K562 (cell line): ENCODE data around the gene CEACAM20. TPM values are rescaled to one million over a fixed set of nuclear protein-coding genes. Genes with fewer than 3 reads are reported as not detected.

Experiments
- ATAC-seq: fragments of 200-7000 bp; cut with Tn5 transposase; 3 replicates; pipeline ENCODE4 v1.9.1; 2020; ENCODE audit warnings: moderate library complexity
- Bru-seq: library from RNA; stranded (reverse); fragments of 400-500 nt; gene quantifications from one replicate; lab custom pipeline; 2021; lab: Mats Ljungman, UMichigan
- BruChase-seq, 2 experiments: library from RNA; stranded (reverse); fragments of 400-500 nt; gene quantifications; one replicate each; lab custom pipeline; 2021; lab: Mats Ljungman, UMichigan
- BruUV-seq: library from RNA; stranded (reverse); fragments of 400-500 nt; replicated peaks from 2 replicates; lab custom pipeline; 2021; lab: Mats Ljungman, UMichigan
- CTCF ChIA-PET: fragments of 300-600 bp; formaldehyde crosslinking; extraction: SDS; loops from one replicate; lab custom pipeline; 2021; ENCODE audit warnings: low intra/inter-chr PET ratio; lab: Yijun Ruan, JAX
- POLR2A ChIA-PET: fragments of 300-600, 350-650 bp; sonication (Branson Sonifier 250); formaldehyde crosslinking; extraction: SDS; loops from one replicate; lab custom pipeline; 2021; ENCODE audit warnings: antibody characterized with exemption, inconsistent platforms; lab: Yijun Ruan, JAX
- DNase-seq, 4 experiments: peaks; one replicate each; pipeline versions ENCODE4 v3.0.0 to v3.0.0-alpha.2; 2011 to 2018; ENCODE audit warnings: low spot score in 3 of 4, mixed read lengths in 3 of 4; ENCODE audit errors: extremely low read depth in 1 of 4
- FAIRE-seq: peaks from 2 replicates; lab custom pipeline; 2011; peaks lifted over from hg19 to GRCh38; lab: Jason Lieb, UNC
- H2AFZ ChIP-seq: 2 replicates; pipeline ENCODE4 v1.6.0; 2011; ENCODE audit warnings: low read depth, low read length, control low read depth, inconsistent platforms
- H3K27ac ChIP-seq: fragments of 200-600 bp; 3 replicates; pipeline ENCODE4 v1.8.0; 2011; ENCODE audit warnings: low read depth, mild to moderate bottlenecking, control low read depth, inconsistent platforms, low read length, moderate library complexity, mixed read lengths; ENCODE audit errors: extremely low read depth
- H3K27me3 ChIP-seq, 2 experiments: fragments of 300-600 bp in 1 of 2; 2 replicates in 1 of 2; 3 replicates in 1 of 2; pipeline versions ENCODE4 v1.6.0 to v1.8.0; 2011; ENCODE audit warnings: inconsistent platforms in 2 of 2, low read length in 2 of 2, mild to moderate bottlenecking in 1 of 2, mixed read lengths in 1 of 2, moderate library complexity in 1 of 2; ENCODE audit not compliant: control insufficient read depth in 2 of 2, insufficient read depth in 2 of 2
- H3K36me3 ChIP-seq: fragments of 300-600 bp; 3 replicates; pipeline ENCODE4 v1.8.0; 2011; ENCODE audit warnings: mild to moderate bottlenecking, low read length, inconsistent platforms; ENCODE audit not compliant: control insufficient read depth, insufficient read depth
- H3K4me1 ChIP-seq, 2 experiments: fragments of 200-600 bp in 1 of 2; replicated peaks in 1 of 2; 2 replicates in 1 of 2; 3 replicates in 1 of 2; pipeline versions ENCODE4 v1.5.1 to v1.8.0; 2011; ENCODE audit warnings: inconsistent platforms in 2 of 2, low read length in 2 of 2, mild to moderate bottlenecking in 1 of 2, mixed read lengths in 1 of 2, moderate library complexity in 1 of 2; ENCODE audit not compliant: control insufficient read depth in 2 of 2, insufficient read depth in 2 of 2
- H3K4me2 ChIP-seq: 2 replicates; pipeline ENCODE4 v1.6.1; 2011; ENCODE audit warnings: low read length, control low read depth, inconsistent platforms, mixed read lengths; ENCODE audit not compliant: insufficient read depth
- H3K4me3 ChIP-seq: fragments of 200-600 bp; sonication (generic), shearing (Covaris generic); 2 replicates; pipeline ENCODE4 v1.5.1; 2016; ENCODE audit warnings: control low read depth, inconsistent platforms
- H3K79me2 ChIP-seq: fragments of 200-600 bp; 3 replicates; pipeline ENCODE4 v1.8.0; 2011; ENCODE audit warnings: low read length, inconsistent platforms; ENCODE audit not compliant: control insufficient read depth, insufficient read depth
- H3K9ac ChIP-seq, 2 experiments: 2 replicates each; pipeline versions ENCODE4 v1.6.0 to v1.6.1; 2011; ENCODE audit warnings: low read depth in 2 of 2, low read length in 2 of 2, control low read depth in 1 of 2, inconsistent platforms in 1 of 2, mild to moderate bottlenecking in 1 of 2, mixed read lengths in 1 of 2; ENCODE audit not compliant: insufficient read depth in 1 of 2
- H3K9me1 ChIP-seq: one replicate; pipeline ENCODE4 v1.6.0; 2011; ENCODE audit warnings: inconsistent platforms, mild to moderate bottlenecking, low read length, moderate library complexity; ENCODE audit not compliant: control insufficient read depth, insufficient read depth
- H3K9me3 ChIP-seq: replicated peaks from 2 replicates; pipeline ENCODE4 v1.5.1; 2011; ENCODE audit warnings: low read depth, low read length, inconsistent platforms; ENCODE audit not compliant: control insufficient read depth, insufficient read depth
- H4K20me1 ChIP-seq: replicated peaks from 2 replicates; pipeline ENCODE4 v1.6.1; 2011; ENCODE audit warnings: low read length, inconsistent platforms, mixed read lengths; ENCODE audit not compliant: control insufficient read depth, insufficient read depth
- CTBP1 ChIP-seq: fragments of 450-650 bp; IDR thresholded peaks from 2 replicates; pipeline ENCODE4 v1.6.1; 2016; ENCODE audit warnings: borderline replicate concordance
- CTCF ChIP-seq, 3 experiments: IDR thresholded peaks in 2 of 3; conservative IDR thresholded peaks in 1 of 3; 2 replicates each; pipeline ENCODE4 v1.5.1; 2011 to 2012; ENCODE audit warnings: low read length in 3 of 3, mild to moderate bottlenecking in 3 of 3, control low read depth in 2 of 3, improper control_type of control experiment in 1 of 3, inconsistent platforms in 1 of 3, low read depth in 1 of 3, mixed read lengths in 1 of 3, moderate library complexity in 1 of 3; ENCODE audit not compliant: insufficient read depth in 2 of 3
- WGBS: fragments of 100-300 bp; shearing (Covaris generic); methylation state at CpG from one replicate; pipeline ENCODE4 v1.1.6; 2016; ENCODE audit warnings: low coverage, mixed read lengths; ENCODE audit not compliant: insufficient coverage; ENCODE audit errors: missing lambda C conversion rate; 5-methylcytosine and 5-hydroxymethylcytosine counted together
- in situ Hi-C: fragments of 300-500 bp; cut with MboI; formaldehyde crosslinking; loops from 4 replicates; pipeline ENCODE4 v1.15.0; 2018; ENCODE audit warnings: inconsistent platforms, mixed read lengths
- intact Hi-C: fragments of 100-400 bp; cut with micrococcal nuclease; formaldehyde crosslinking; loops from 2 replicates; pipeline ENCODE4 v1.14.2; 2022
- long read RNA-seq, 3 experiments: library from polyadenylated mRNA in 2 of 3; library from RNA in 1 of 3; unstranded in 2 of 3; stranded (forward) in 1 of 3; transcript quantifications; one replicate each; pipeline ENCODE4 v2.0.0, GENCODE V29; 2019 to 2022
- polyA minus RNA-seq, 3 experiments: library from RNA; depleted of rRNA, polyadenylated mRNA; stranded (reverse); fragments of >200 nt; gene quantifications; 2 replicates each; pipeline ENCODE4 v1.2.3, GENCODE V29; 2011
- polyA plus RNA-seq, 8 experiments: library from polyadenylated mRNA; depleted of rRNA in 4 of 8; stranded (reverse) in 5 of 8; unstranded in 3 of 8; fragments of >200 nt; fragmentation: Nextera tagmentation in 2 of 8; fragmentation: Illumina TruSeq in 1 of 8; extraction: Ambion mirVana in 2 of 8; extraction: Trizol in 1 of 8; gene quantifications; 2 replicates each; pipeline versions ENCODE4 v1.2.1 to v1.2.3, GENCODE V29; 2011 to 2014; ENCODE audit warnings: inconsistent platforms in 1 of 8, missing spikeins in 1 of 8
- total RNA-seq, 7 experiments: library from RNA; depleted of rRNA in 6 of 7; stranded (reverse); fragments of >200 nt in 6 of 7; fragmentation: Illumina TruSeq in 2 of 7; extraction: Trizol in 2 of 7; gene quantifications; 2 replicates each; pipeline versions ENCODE4 v1.2.1 to v1.2.3, GENCODE V29; 2011 to 2021; ENCODE audit warnings: low replicate concordance in 1 of 7

CEACAM20 gene
- total RNA-seq (2011; cell fraction: chromatin; rRNA removed; ENCODE audit: low replicate concordance) = not detected in 2 replicates
- not detected in 2 replicates for total RNA-seq (2011; cell fraction: nucleolus; rRNA removed)
- total RNA-seq (2011; cell fraction: nucleoplasm; rRNA removed) = not detected in 2 replicates
- total RNA-seq (2014; rRNA removed) (not detected in 2 replicates), total RNA-seq (2014; rRNA removed; fragmentation: Illumina TruSeq; extraction: Trizol) (not detected in 2 replicates), total RNA-seq (2015; rRNA removed; fragmentation: Illumina TruSeq; extraction: Trizol) (not detected in 2 replicates), total RNA-seq (2021) (not detected in 2 replicates), polyA plus RNA-seq (2011; rRNA removed) (not detected in 2 replicates), polyA plus RNA-seq (2014; fragmentation: Illumina TruSeq; extraction: Trizol) (not detected in 2 replicates), polyA plus RNA-seq (2014; fragmentation: Nextera tagmentation; extraction: Ambion mirVana) (not detected), polyA plus RNA-seq (2014; rRNA removed) (not detected in 2 replicates), polyA minus RNA-seq (2011; rRNA and poly(A)+ RNA removed) (not detected in 2 replicates), Bru-seq, nascent RNA (percentile 4 among the genes with signal in this experiment), BruChase-seq, experiment 1, labeled RNA remaining after a 2-hour chase (percentile 11 among the genes with signal in this experiment), BruChase-seq, experiment 2, labeled RNA remaining after a 6-hour chase (percentile 7 among the genes with signal in this experiment)
- not detected in 2 replicates for polyA plus RNA-seq (2011; cell fraction: cytosol; rRNA removed)
- polyA plus RNA-seq (2011; cell fraction: nucleus; rRNA removed) = 0.07 TPM in 1 of 2 replicates, not detected in the other
- not detected in 2 replicates for polyA plus RNA-seq (2012)
- polyA minus RNA-seq (2011; cell fraction: cytosol; rRNA and poly(A)+ RNA removed) = not detected in 2 replicates
- polyA minus RNA-seq (2011; cell fraction: nucleus; rRNA and poly(A)+ RNA removed) = not detected in 2 replicates
- long read RNA-seq, experiment 1 = 0 reads
- long read RNA-seq, experiment 2 = 0 reads
- long read RNA-seq, experiment 3 = 0 reads

- ChIA-PET POLR2A (interaction anchor here (1.3 kb wide), 2 partner anchors 10 to 19 kb away, joined by 4 to 5 read pairs; no protein-coding TSS in a partner anchor), CTCF (no interaction called here)
- no peak within 1 kb of the TSS for H3K4me2 ChIP-seq
- DNase-seq = no peak
- no peaks in the 10 kb centered on the region for H3K4me1 ChIP-seq
- no peaks in the 10 kb centered on the region for H3K79me2 ChIP-seq
- no TSS peak for BruUV-seq
- in situ Hi-C loops = no loop called here
- intact Hi-C loops = no loop called here
- WGBS = under 1% methylated on average over 9 of the region's 9 CpGs
- peaks cover 26 to 52% of the 10 kb centered on the region in 2 experiments; a peak in 4 of 5 replicates for H3K27me3 ChIP-seq
- no peak for ATAC-seq
- TF ChIP-seq CTCF (IDR thresholded peaks at IDR 0.05 in 2 of 3, conservative IDR thresholded peaks at IDR 0.05 in 1 of 3; ENCODE audit: insufficient read depth in 2 of 3, low read depth in 1 of 3, low read length in 3 of 3) (no peak), CTBP1 (no peak)
- H3K27ac ChIP-seq = no peak within 1 kb of the TSS
- no peaks in the 10 kb centered on the region for H4K20me1 ChIP-seq
- FAIRE-seq = no peak
- no peaks in the 10 kb centered on the region for H3K36me3 ChIP-seq
- no peak within 1 kb of the TSS for H2AFZ ChIP-seq
- H3K4me3 ChIP-seq = no peak within 1 kb of the TSS
- H3K9me1 ChIP-seq = no peaks in the 10 kb centered on the region
- H3K9ac ChIP-seq = no peak within 1 kb of the TSS
- H3K9me3 ChIP-seq = no peaks in the 10 kb centered on the region
Observed at GRCh38 chr19:44529536-44529935, at the start of gene CEACAM20. Gene CEACAM20, minus strand, starts transcription at chr19:44529675. Its CDS starts 166 bp downstream, at chr19:44529509.
